ENCODE measurements around the gene DPH1.

Gene DPH1

DNA sequence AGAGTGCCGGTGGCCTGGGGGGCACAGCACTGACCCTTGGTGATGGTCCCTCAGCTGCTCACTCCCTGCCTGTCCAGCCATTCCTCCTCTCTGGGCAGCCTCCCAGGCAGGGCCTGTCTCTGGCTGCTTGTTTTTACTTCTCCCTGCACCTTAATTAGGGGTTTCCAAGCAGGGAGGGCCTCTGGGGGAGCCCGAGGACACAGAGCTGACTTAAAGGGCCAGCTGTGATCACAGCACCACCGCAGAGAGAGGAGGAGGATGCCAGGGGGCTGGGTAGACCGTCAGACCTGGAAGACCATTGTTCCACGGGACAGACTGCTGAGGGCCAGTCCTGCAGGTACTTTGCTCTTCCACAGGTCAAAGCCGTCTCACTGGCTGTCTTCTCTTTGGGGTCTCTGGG, 1.2 kb upstream of the DPH1 start:
- no peak for DNase-seq

DNA sequence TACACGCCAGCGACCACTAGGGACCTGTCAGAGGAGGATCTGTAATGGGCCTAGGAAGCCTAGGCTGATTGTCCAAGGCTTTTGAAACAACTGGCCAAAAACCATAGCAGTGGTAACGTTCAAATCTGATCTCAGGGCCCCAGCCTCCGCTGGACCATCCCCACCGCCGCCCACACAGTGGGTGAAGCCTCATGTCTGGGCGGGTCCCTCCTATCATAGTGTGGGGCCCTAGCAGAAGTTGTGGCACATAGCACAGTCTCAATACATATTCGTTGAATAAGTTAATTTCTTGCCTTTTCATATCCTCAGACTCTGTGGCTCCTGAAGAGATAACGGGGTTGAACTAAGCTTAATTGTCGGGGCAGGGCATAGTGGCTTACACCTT, 818 bp downstream of the DPH1 start:
- no peak for DNase-seq

DNA sequence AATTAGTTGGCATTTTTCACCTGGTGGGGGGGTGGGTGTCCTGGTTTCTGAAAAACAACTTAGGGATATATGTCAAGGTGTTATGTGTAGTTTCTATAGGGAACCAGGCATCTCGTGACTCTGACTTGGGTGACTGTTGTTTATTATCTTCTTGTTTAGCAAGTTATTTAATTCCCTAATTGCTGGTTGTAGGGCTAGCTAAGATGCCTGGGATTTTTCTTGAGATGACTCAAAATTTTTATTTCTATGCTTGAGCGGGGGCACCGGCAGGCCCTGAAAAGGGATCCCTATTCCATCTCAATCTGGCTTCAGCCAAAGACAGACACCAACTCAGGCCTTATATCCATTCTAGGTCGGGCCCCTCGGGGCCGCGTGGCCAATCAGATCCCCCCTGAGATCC, 3.2 kb downstream of the DPH1 start:
- DNase-seq = no peak

DNA sequence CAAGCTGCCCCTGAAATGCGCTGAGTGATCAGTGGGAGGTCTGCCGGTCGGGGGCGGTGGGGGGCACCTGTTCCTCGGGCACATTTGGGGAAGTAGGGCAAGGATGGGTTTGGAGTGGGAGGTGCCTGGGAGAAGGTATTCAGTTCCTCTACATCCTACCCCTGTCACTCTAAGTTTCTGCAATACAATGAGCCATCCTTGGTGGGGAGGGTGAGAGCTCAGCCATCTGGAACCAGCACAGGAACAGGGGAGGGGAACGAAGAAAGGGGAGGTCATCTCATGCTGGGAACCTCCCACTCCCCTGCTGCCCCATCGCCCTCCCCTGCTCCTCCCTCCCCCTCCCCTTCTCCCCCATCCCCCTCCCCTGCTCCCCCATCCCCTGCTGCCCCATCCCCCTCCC, 4.2 kb downstream of the DPH1 start:
- DNase-seq = no peak

DNA sequence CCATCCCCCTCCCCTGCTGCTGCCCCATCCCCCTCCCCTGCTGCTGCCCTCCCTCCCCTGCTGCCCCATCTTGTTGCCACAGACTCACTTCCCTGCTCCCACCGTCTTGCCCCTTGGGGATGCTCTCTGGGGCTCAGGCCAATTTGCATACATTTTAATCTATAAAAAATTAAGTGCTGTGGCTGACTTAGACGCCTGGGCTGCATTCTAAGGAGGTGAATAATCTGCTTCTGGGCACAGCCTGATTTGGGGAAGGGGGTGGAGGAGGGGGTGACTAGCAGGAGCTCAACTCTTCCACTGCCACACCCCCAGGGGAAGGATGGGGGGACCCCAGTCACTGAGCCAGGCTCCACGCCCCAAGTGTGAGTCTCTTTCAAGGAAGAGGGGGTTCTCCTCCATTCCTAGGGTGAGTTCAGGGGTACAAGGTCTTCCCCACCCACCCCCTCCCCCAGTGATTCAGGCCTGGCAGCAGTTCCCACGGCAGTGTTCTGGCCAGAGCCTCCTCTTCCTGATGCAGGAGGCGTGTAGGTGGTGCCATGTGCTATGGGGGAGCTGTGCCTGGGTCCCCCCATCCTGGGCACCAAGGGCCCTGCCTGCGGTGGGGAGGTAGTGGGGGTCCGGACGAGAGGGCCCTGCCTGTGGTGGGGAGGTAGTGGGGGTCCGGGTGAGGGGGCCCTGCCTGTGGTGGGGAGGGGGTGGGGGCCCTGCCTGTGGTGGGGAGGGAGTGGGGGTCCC, 5.0 kb downstream of the DPH1 start:
- no peak for DNase-seq

DNA sequence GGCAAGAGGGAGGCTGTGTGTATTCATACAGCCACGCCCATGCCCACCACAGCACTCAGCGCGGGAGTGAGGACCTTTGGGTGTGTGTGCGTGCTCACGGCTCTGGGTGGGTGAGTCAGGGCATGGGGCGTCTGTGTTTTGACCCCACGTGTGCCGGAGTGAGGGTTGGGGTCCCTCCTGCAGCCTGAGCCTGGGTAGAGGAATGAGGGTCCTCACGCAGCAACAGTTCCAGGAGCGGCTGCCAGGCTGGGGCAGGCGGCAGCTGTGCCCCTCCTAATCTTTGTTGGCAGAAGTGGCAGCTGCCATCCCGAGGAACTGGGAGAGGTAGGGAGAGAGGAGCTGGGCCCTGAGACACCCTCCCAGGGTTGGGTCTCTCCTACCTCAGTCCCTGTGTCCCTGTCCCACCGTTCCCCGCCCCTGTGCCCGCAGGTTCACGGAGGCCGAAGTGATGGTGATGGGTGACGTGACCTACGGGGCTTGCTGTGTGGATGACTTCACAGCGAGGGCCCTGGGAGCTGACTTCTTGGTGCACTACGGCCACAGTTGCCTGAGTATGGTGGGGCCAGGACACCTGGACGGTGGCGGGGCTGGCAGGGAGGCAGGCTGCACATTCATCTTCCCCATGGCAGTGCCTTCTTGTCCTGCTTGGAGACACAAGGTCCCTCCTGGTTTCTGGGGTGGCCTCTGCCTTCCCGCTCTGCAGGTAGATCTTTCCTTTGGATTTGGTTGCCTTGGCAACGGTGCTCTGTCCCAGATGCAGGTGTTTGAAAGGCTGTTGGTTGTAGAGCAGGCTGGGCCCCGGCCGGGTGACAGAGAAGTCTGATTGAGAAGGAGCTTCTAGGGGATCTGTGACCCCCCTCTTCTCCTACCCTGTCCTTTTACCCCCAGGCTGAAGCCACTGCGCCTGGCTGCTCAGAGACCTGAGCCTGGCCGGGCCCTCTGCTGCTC, 5.9 kb downstream of the DPH1 start:
- DNase-seq = no peak

DNA sequence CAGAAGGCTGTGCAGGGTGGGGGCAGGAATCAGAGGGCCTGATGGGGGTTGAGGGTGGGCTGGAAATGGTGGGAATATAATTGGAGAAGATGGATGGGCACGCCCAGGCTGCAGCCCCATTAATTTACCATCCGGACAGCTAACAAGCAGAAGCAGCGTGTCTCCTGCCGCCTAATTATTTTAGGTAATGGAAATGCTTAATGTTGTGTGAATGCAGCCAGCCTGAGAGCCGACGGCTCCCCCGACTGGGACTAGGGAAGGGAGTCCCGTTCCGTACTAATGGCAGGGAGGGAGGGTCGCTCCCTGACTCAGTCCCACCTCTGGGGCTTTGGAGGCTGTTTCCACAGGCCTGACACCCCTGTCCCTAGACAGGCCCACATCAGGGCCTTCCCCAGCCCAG, 7.2 kb downstream of the DPH1 start:
- DNase-seq = no peak

DNA sequence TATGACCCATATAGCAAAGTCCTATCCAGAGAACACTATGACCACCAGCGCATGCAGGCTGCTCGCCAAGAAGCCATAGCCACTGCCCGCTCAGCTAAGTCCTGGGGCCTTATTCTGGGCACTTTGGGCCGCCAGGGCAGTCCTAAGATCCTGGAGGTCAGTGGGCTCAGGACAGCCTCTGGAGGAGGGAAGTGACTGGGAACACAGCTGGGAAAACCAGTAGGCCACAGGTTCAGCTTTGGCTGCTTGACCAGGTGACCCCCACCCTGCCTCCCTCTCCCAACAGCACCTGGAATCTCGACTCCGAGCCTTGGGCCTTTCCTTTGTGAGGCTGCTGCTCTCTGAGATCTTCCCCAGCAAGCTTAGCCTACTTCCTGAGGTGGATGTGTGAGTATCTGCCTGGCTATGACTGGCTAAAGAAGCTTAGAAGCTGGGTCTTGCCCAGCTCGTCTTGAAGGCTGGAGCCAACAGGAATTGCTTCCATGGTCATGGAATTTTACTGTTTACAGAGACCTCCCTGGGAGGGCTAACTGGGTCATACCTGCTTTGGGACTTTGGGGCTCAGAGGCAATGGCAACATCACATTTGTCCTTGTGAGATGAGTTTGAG, 10.4 kb downstream of the DPH1 start:
- DNase-seq = no peak

DNA sequence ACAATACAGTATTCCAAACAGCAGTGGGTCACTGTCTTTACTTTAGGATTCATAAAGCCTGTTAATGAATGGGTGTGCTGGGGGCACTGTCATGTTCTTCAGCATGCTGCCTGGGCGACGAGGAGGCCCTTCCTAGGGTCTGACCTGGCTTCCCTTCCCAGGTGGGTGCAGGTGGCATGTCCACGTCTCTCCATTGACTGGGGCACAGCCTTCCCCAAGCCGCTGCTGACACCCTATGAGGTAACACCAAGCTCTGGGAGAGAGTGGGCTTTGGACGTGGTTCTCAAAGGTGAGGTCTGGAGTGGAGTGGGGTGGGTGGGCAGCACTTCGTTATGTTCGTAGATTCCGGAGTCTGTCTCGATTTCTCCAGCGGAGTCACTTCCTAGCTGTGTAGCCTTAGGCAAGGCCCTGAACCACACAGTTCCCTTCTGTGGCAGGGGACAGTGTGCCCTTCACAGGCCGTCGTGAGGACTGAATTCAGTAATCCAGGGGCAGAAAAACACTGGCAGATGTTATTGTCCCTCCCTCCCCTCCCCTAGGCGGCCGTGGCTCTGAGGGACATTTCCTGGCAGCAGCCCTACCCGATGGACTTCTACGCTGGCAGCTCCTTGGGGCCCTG, 11.1 kb downstream of the DPH1 start:
- no peak for DNase-seq

DNA sequence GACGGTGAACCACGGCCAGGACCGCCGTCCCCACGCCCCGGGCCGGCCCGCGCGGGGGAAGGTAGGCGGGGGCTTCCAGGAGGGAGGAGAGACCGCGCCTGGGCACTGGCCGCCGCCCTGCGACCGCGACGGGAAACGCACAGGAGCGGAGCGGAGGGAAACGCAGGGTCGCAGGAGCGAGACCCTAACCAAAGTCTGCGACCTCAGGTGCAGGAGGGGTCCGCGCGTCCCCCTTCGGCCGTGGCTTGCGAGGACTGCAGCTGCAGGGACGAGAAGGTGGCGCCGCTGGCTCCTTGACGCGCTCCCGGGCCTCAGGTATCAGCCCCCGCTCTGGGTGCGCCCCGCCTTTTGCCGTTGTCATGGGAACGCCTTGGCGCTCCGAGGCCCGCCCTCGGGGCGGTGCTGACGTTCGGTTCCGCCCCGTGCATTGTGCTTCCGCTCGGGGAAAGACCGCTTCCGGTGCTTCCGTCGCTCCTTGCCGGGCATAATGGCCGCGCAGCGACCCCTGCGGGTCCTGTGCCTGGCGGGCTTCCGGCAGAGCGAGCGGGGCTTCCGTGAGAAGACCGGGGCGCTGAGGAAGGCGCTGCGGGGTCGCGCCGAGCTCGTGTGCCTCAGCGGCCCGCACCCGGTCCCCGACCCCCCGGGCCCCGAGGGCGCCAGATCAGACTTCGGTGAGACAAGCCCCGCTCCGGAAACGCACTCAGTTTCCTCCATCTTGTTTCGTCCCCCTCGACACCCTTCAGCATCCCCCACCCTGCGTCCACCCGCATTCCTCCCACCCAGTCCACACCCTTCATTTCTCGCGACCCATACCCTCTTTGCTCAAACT, 11.8 kb downstream of the DPH1 start, which contains the start of gene OVCA2:
OVCA2 (plus strand) TSS at position 462 of the 829 bp plus-strand sequence; CDS start at position 488, 26 bp downstream.
- DNase-seq = peak; percentile 58 to 66

DNA sequence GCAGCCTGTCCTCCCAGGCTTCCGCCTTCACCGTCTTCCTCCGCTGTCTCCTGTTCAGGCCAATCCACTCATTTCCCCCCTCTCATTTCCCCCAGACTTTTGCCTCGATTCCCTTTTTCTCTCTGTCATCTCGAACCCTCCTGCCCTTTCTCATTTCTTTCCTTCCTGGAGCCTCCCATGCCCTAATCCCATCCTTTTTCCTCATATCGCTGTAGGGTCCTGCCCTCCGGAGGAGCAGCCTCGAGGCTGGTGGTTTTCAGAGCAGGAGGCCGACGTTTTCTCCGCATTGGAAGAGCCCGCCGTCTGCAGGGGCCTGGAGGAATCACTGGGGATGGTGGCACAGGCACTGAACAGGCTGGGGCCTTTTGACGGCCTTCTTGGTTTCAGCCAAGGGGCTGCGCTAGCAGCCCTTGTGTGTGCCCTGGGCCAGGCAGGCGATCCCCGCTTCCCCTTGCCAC, 12.5 kb downstream of the DPH1 start:
- peak in 1 of 2 experiments; percentile 2 for DNase-seq

DNA sequence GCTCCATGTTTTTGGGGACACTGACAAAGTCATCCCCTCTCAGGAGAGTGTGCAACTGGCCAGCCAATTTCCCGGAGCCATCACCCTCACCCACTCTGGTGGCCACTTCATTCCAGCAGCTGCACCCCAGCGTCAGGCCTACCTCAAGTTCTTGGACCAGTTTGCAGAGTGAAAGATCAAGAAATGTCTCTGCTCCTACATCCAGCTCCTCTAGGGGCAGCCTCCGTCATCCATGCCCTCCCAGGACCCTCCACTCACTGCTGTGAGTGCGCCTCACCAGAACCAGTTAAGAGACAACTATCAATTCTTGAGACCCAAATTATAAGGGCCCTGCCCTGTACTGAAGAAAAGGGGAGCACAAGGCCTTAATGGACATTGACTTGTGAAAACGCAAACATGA, 13.0 kb downstream of the DPH1 start:
- no peak for DNase-seq

DNA sequence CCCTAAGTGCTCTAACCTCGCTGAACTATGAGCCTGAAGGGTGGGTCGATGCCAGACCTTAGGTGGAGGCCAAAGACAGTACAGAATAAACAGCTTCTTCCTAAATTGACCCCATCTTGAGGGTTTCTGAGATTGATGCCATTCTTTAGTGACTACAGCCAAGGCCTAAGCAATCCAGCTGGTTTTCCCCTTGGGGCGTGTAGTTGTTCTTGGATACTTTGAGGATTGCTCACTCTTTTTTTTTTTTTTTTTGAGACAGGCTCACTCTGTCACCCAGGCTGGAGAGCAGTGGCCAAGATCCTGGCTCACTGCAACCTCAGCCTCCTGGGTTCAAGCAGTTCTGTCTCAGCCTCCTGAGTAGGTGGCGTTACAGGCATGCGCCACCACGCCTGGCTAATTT, 13.8 kb downstream of the DPH1 start:
- DNase-seq = no peak

DNA sequence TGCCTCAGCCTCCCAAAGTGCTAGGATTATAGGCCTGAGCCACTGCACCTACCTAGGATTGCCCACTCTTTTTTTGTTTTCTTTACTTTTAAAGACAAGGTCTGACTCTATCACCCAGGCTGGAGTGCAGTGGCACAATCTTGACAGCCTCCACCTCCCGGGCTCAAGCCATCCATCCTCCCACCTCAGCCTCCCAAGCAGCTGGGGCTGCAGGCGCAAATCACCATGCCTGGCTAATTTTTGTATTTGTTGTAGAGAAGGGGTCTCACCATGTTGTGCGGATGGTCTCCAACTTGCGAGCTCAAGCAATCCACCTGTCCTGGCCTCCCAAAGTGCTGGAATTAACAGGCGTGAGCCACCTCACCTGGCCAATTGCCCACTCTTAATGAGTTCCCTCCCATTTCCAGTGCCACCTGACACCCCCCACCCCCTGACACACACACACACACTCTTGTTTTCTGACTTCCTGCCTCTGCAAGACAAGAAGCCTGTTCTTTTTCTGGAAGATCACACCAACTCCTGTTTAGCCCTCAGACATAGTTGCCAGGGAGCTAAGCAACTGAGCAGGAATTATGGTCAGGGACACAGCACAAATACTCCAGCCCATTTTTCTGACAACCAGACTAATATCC, 14.4 kb downstream of the DPH1 start:
- no peak for DNase-seq

DNA sequence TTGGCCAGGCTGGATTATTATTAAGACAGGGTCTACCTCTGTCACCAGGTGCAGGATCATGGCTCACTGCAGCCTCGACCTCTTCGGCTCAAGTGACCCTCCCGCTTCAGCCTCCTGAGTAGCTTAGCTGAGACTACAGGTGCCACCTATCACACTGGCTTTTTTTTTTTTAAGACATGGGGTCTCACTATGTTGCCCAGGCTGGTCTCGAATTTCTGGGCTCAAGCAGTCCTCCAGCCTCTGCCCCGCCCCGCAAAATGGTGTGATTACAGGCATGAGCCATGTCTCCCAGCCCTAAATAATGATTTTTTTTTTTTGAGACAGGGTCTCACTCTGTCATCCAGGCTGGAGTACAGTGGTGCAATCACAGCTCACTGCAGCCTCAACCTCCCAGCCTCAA, 17.6 kb downstream of the DPH1 start:
- DNase-seq = no peak

DNA sequence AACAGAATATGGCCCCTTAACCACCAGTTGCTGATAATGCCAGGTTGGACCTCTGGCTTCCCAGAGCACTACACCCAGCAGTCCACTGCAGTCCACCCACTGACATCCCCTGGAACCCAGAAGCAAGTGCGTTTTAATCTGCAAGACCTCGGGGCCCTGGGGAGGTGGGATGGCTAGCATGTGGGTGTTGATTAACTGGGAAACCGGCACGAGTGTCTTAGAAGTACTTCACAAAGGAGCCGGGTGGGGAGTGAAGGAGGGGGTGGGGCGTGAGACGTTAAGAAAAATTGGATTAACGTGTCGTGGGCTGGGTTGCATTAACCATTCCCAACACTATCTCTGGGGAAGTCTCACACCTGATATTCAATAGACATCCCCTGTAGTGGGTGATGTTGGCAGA, 18.9 kb downstream of the DPH1 start:
- DNase-seq = no peak

DNA sequence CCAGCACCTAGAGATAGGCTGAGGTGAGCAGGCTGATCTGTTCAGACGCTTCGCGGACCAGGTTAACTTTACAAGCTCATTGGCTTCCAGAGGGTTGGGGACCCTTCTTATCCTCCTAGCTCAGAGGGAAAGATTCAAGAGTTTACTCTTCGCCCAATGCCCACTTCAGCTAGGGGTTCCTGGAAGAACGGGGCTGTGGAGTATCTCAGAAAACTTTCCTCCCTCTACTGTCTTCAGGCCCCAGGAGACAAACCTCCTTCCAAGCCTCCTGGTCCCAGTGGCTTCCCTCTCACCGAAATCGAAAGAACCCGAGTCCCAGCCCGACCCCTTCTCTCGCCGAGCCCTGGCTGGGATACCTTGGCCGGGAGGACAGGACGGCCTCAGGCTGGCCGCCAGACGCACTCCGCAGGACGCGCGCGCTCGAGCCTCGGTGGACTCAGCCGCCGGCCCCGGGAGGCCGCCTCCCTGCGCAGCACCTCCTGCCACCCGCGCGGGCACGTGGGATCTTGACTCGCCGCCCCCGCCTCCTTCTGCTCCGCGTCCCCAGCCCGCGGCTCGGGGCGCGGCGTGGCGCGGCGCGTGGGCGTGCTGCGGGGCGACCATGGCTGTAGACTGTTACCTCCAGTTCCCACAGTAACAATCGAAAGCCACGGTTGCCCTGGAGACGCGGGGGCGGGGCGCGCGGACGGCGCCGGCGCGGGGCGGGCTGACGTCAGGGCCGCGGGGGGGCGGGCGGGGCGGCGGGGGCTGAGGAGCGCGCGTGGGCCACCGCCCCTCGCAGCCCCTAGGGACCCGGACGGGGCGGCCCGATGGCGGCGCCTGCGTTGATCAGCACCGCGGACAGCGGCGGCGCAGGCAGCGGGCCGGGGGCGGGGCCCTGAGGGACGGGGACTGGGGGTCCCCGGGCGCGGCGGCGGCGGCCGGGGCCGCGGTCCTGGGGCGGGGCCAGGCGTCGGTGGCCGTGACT, 19.7 kb downstream of the DPH1 start:
- peak; percentile 19 to 26 for DNase-seq

DNA sequence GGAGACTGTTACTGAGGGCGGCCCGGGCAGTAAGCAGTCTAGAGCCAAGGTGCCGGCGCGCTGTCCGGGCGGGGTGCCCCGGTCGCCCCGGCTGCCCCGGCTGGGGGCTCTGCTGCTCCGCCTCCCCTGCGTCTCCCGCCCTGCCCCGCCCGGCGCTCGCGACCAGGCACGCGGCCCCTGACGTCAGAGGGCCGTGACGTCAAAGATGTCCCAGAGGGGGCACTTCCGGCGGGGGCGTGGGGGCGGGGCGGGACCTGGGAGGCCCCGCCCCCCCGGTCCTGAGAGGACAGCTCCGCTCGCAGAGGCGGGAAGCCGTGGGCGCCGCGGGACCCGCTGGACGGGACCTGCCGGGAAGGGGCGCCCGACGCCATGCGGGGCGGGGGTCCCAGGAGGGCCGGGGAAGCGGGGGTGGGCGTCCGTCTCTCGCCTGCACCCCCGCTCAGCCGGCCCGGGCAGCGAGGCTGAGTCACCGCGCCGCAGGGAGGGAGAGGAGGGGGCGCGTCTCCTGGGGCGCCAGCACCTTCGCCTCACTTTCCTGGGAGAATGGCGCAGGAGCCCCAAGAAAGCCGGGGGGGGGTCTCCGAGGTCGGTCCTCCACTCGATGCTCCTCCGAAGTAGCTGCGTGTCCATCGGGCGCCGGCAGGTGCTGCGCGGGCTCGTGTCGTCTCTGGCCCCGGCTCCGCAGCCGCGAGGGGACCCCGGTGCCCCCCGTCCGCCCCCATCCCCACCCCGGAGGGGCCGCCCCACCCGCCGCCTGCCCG, 20.5 kb downstream of the DPH1 start:
- no peak for DNase-seq

DNA sequence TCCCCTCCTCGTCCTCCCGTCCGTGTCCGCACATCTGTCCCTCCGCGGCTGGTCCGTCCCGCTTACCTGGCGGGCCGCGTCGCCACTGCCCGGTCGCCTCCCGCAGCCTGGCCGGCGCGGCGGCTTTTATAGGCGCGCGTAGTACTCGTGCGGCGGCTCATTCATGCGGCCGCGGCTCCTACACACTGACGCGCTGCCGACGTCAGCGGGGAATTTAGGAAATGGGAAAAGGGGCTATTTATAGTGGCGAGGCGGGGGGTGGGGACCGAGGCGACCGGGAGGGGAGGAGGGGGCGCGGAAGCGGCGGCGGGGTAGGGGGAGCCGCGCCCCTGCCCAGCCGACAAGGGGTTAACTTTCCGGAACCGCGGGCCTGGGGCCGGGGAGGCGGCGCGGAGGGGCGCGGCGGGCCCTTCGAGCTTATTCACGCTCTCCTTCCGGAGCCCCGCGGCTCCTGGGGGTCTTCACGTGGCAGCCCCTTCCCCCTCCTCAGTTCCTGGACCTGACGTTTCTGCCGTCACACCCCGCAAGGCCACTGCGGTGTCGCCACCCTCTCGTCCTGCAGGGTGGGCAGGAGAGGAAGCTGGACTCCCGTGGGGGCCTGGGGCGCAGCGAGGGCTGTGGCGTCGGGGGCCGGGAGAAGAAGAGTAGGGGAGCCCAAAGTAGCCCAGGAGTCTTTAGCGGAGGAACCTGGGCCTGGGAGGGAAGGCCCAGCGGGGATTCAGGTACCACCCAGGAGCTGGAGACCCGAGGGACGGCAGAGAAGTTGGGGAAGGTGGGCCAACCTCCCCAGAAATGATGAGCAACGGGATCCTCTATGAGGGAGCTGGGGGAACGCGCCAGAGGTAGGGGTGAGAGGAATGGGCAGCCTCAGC, 21.3 kb downstream of the DPH1 start:
- no peak for DNase-seq

Measured in Kasumi-1 (cell line).